GM12892 (cell line): ENCODE data around the gene RASA2.

ENCODE experiments used
- POLR2A ChIP-seq: IDR thresholded peaks from 2 replicates; pipeline ENCODE4 v1.6.1; 2011; ENCODE audit warnings: low read depth, low read length, control low read depth
- POLR2AphosphoS5 ChIP-seq: IDR thresholded peaks from 2 replicates; pipeline ENCODE4 v1.6.1; 2011; ENCODE audit warnings: low read depth, low read length, control low read depth
- TAF1 ChIP-seq: IDR thresholded peaks from 2 replicates; pipeline ENCODE4 v1.6.1; 2011; ENCODE audit warnings: low read depth, mild to moderate bottlenecking, control low read depth, low read length, borderline replicate concordance

DNA sequence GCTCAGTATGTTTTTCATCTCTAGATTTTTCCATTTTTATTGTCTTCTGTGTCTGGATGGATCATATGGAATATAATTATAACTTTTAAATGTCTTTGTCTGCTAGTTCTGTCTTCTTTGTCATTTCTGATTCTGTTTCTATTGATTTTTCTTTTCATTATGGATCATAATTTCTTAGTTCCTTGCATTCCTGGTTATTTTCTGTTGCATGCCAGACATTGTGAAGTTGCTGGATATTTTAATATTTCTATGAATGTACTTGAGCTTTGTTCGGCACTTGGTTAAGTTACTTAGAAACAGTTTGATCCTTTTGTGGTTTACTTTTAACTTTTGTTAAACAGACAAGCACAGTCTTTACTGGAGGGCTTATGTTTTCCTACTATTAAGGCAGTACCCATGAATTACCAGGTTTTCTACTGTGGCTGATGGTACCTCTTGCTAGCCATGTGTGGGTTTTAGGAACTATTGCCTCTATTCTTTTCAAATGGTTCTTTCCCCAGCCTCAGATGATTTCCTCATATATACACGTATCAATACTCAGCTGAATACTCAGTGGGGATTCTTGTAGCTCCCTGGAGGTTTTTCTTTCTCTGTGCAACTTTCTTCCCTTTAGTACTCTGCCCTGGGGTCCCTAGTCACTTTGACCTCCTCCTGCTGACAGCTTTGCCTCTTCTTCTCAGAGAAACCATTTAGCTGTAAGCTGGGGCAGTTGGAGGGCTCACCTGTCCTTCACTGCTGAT, 64.3 kb downstream of the RASA2 start:
- no peak for TF ChIP-seq POLR2AphosphoS5
- TF ChIP-seq POLR2A, result no peak
- TF ChIP-seq TAF1, result no peak
